ENCODE measurements around the gene COA3. TPM values are rescaled to one million over a fixed set of nuclear protein-coding genes. Genes with fewer than 3 reads are reported as not detected.

The COA3 gene
- total RNA-seq, 1 donor from 2014 or later: 39.5 TPM

Small RNA genes within 50 kb of the gene (microRNA-seq; reads per million reads assigned to microRNA genes)
- gene MIR6781 (ENCODE audit: borderline number of aligned reads): not detected

Other genes starting within 250 kb of the COA3 start
- 1.4 to 2.6 TPM (median 1.4 TPM) in 3 replicates for gene HSD17B1, start 245.8 kb downstream of the COA3 start, total RNA-seq
- 31.2 to 57.3 TPM (median 37.1 TPM) in 3 replicates for gene COASY, start 236.6 kb downstream of the COA3 start, total RNA-seq
- gene MLX, start 231.6 kb downstream of the COA3 start, total RNA-seq: 30.1 to 37.0 TPM (median 30.3 TPM) in 3 replicates
- 4.9 to 13.0 TPM (median 6.1 TPM) in 3 replicates for gene PSMC3IP, start 221.0 kb downstream of the COA3 start, total RNA-seq
- gene RETREG3, start 189.3 kb downstream of the COA3 start, total RNA-seq: 50.4 to 62.9 TPM (median 61.8 TPM) in 3 replicates
- 41.1 to 70.4 TPM (median 41.6 TPM) in 3 replicates for gene TUBG1, start 189.0 kb downstream of the COA3 start, total RNA-seq
- 26.2 to 36.5 TPM (median 29.2 TPM) in 3 replicates for gene TUBG2, start 139.4 kb downstream of the COA3 start, total RNA-seq
- 23.7 to 41.5 TPM (median 38.7 TPM) in 3 replicates for gene PLEKHH3, start 121.7 kb downstream of the COA3 start, total RNA-seq
- 1.2 to 1.8 TPM (median 1.6 TPM) in 3 replicates for gene CCR10, start 116.9 kb downstream of the COA3 start, total RNA-seq
- gene CNTNAP1, start 116.2 kb downstream of the COA3 start, total RNA-seq: 22.8 to 43.6 TPM (median 42.1 TPM) in 3 replicates
- gene EZH1, start 53.7 kb downstream of the COA3 start, total RNA-seq: 22.2 to 25.6 TPM (median 22.4 TPM) in 3 replicates
- 0.63 to 4.9 TPM (median 3.9 TPM) in 3 replicates for gene RAMP2, start 37.5 kb downstream of the COA3 start, total RNA-seq
- gene VPS25, start 25.3 kb downstream of the COA3 start, total RNA-seq: 52.5 to 63.9 TPM (median 55.1 TPM) in 3 replicates
- 0.26 to 0.32 TPM in 2 of 3 replicates, not detected in the other for gene WNK4, start 18.1 kb downstream of the COA3 start, total RNA-seq
- gene CNTD1, start 157 bp upstream of the COA3 start, total RNA-seq: 0.60 TPM in 1 of 3 replicates, not detected in the others
- gene BECN1, start 25.6 kb upstream of the COA3 start, total RNA-seq: 55.3 to 71.6 TPM (median 60.5 TPM) in 3 replicates
- gene PSME3, start 34.7 kb upstream of the COA3 start, total RNA-seq: 99.7 to 117 TPM (median 111 TPM) in 3 replicates
- 1.4 to 2.2 TPM (median 1.4 TPM) in 3 replicates for gene AOC2, start 45.9 kb upstream of the COA3 start, total RNA-seq
- 0.53 to 17.4 TPM (median 15.5 TPM) in 3 replicates for gene AOC3, start 52.5 kb upstream of the COA3 start, total RNA-seq
- not detected in 3 replicates for gene G6PC1, start 102.1 kb upstream of the COA3 start, total RNA-seq
- 39.1 to 44.4 TPM (median 44.0 TPM) in 3 replicates for gene AARSD1, start 165.8 kb upstream of the COA3 start, total RNA-seq
- gene PTGES3L, start 181.4 kb upstream of the COA3 start, total RNA-seq: 1.2 to 5.7 TPM (median 3.9 TPM) in 3 replicates
- gene RUNDC1, start 181.9 kb upstream of the COA3 start, total RNA-seq: 11.2 to 13.1 TPM (median 11.3 TPM) in 3 replicates
- 738 to 860 TPM (median 747 TPM) in 3 replicates for gene RPL27, start 199.7 kb upstream of the COA3 start, total RNA-seq
- 9.0 to 20.9 TPM (median 12.8 TPM) in 3 replicates for gene IFI35, start 208.1 kb upstream of the COA3 start, total RNA-seq
- gene VAT1, start 223.7 kb upstream of the COA3 start, total RNA-seq: 290 to 589 TPM (median 567 TPM) in 3 replicates
- 0.73 to 1.5 TPM (median 1.1 TPM) in 3 replicates for gene RND2, start 226.5 kb upstream of the COA3 start, total RNA-seq